ENCODE results near the gene KAT8. TPM values are rescaled to one million over a fixed set of nuclear protein-coding genes. Genes with fewer than 3 reads are reported as not detected.

KAT8 gene
- total and polyA plus RNA-seq, 12 donors: 51.9 to 107 (median 66.0) TPM

GRCh38 chr16:31073142-31073969 lies 44.1 kb upstream of the KAT8 start:
- 0% methylated on average over 69 to 83 of the region's 83 CpGs for WGBS, 2 donors
- no peaks in the 10 kb centered on the region for H3K27me3 ChIP-seq
- no peaks in the 10 kb centered on the region for H3K9me3 ChIP-seq
- ATAC-seq: peak; percentile 87 to 95 (median 92)
- H3K27ac ChIP-seq: peak overlapping the region; percentile 87 to 99 (median 96)
- H3K4me1 ChIP-seq: peaks cover 2 to 33% (median 27%) of the 10 kb centered on the region in 9 donors
- peak overlapping the region; percentile 74 to 99 (median 84) for H3K4me3 ChIP-seq
- peaks cover 0 to 26% (median 20%) of the 10 kb centered on the region in 9 donors for H3K36me3 ChIP-seq
- peak; percentile 90 to 95 for DNase-seq
- intact Hi-C loops (cut with DNase I): loop anchor here in 9 of 10 donors (5.0 to 10.0 kb wide), 8 partner anchors 34 to 111 kb away; partner anchors contain the start of genes STX4 (in 4 of the 9), HSD3B7 (in 3 of the 9), BCKDK (in 1 of the 9) and FUS (in 1 of the 9)
- TF ChIP-seq, protein P1, sequence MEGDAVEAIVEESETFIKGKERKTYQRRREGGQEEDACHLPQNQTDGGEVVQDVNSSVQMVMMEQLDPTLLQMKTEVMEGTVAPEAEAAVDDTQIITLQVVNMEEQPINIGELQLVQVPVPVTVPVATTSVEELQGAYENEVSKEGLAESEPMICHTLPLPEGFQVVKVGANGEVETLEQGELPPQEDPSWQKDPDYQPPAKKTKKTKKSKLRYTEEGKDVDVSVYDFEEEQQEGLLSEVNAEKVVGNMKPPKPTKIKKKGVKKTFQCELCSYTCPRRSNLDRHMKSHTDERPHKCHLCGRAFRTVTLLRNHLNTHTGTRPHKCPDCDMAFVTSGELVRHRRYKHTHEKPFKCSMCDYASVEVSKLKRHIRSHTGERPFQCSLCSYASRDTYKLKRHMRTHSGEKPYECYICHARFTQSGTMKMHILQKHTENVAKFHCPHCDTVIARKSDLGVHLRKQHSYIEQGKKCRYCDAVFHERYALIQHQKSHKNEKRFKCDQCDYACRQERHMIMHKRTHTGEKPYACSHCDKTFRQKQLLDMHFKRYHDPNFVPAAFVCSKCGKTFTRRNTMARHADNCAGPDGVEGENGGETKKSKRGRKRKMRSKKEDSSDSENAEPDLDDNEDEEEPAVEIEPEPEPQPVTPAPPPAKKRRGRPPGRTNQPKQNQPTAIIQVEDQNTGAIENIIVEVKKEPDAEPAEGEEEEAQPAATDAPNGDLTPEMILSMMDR (IDR thresholded peaks at IDR 0.05): no peak

GRCh38 chr16:31073970-31074813 lies 43.3 kb upstream of the KAT8 start, which contains the start of the genes ZNF646 and ZNF668:
TSS of gene ZNF646 (plus strand) at chr16:31074422. CDS start at chr16:31076325, 1,903 bp downstream.
TSS of gene ZNF668 (minus strand) at chr16:31074240. CDS start at chr16:31064459, 9,781 bp downstream.
- 0% methylated on average over 48 of the region's 48 CpGs for WGBS, 2 donors

GRCh38 chr16:31074814-31075183 lies 42.7 kb upstream of the KAT8 start:
- intact Hi-C loops (cut with DNase I): loop anchor here in 9 of 10 donors (1.0 to 10.0 kb wide), 12 partner anchors 21 to 110 kb away; partner anchors contain the start of genes STX4 (in 7 of the 9), HSD3B7 (in 3 of the 9), BCKDK (in 1 of the 9) and FUS (in 1 of the 9)
- ATAC-seq: no peak
- H3K9me3 ChIP-seq: no peaks in the 10 kb centered on the region

More at GRCh38 chr16:31073970-31074813, 43.3 kb upstream of the KAT8 start, which contains the start of the genes ZNF646 and ZNF668:
- intact Hi-C loops (cut with DNase I): loop anchor here in 9 of 10 donors (1.0 to 10.0 kb wide), 12 partner anchors 21 to 111 kb away; partner anchors contain the start of genes STX4 (in 7 of the 9), HSD3B7 (in 3 of the 9), BCKDK (in 1 of the 9) and FUS (in 1 of the 9)
- H3K9me3 ChIP-seq: no peaks in the 10 kb centered on the region
- peaks cover 2 to 33% (median 27%) of the 10 kb centered on the region in 9 donors for H3K4me1 ChIP-seq
- no peaks in the 10 kb centered on the region for H3K27me3 ChIP-seq
- H3K27ac ChIP-seq: peak within 1 kb of the TSS; percentile 87 to 99 (median 96)
- peak within 1 kb of the TSS; percentile 74 to 99 (median 84) for H3K4me3 ChIP-seq
- peaks cover 0 to 35% (median 28%) of the 10 kb centered on the region in 9 donors for H3K36me3 ChIP-seq
- ATAC-seq (peak; percentile 93 to 99 (median 96)), DNase-seq (peak; percentile 97 to 99)
- TF ChIP-seq, protein P1 (IDR thresholded peaks at IDR 0.05): no peak

More at GRCh38 chr16:31074814-31075183, 42.7 kb upstream of the KAT8 start:
- WGBS, 2 donors: 0 to 1% methylated on average over 7 of the region's 7 CpGs
- Histone ChIP-seq H3K4me1 (peaks cover 2 to 33% (median 27%) of the 10 kb centered on the region in 9 donors), H3K27ac (peak overlapping the region; percentile 66 to 99 (median 96)), H3K36me3 (peaks cover 0 to 41% (median 34%) of the 10 kb centered on the region in 9 donors), H3K4me3 (peak overlapping the region; percentile 74 to 99 (median 84)), H3K27me3 (no peaks in the 10 kb centered on the region)
- TF ChIP-seq, protein P1 (IDR thresholded peaks at IDR 0.05): no peak
- no peak for DNase-seq

All from heart right ventricle (tissue), 16 donors.